Heart right ventricle (tissue), 16 donors: ENCODE data around the gene CADM1. TPM values are rescaled to one million over a fixed set of nuclear protein-coding genes. Genes with fewer than 3 reads are reported as not detected.

Experiments
- ATAC-seq, 8 donors: fragments of 200-7000 bp; cut with Tn5 transposase; one replicate each; pipeline ENCODE4 v1.9.1; 2020; ENCODE audit warnings: mild to moderate bottlenecking in 8 of 8, moderate library complexity in 8 of 8, moderate number of reproducible peaks in 1 of 8
- DNase-seq, 2 donors: peaks; one replicate each; pipeline ENCODE4 v3.0.0-alpha.2; 2020
- H3K27ac ChIP-seq, 10 donors: fragments of 200-600 bp; sonication (generic) in 2 of 10; one replicate each; pipeline versions ENCODE4 v1.5.0 to v1.8.0; 2020 to 2022; ENCODE audit warnings: mild to moderate bottlenecking in 3 of 10
- H3K27me3 ChIP-seq, 7 donors: fragments of 200-600 bp; one replicate each; pipeline ENCODE4 v1.8.0; 2021 to 2022; ENCODE audit warnings: mild to moderate bottlenecking in 2 of 7
- H3K36me3 ChIP-seq, 9 donors: fragments of 200-600 bp; sonication (generic) in 1 of 9; one replicate each; pipeline versions ENCODE4 v1.5.0 to v1.8.0; 2020 to 2022; ENCODE audit warnings: mild to moderate bottlenecking in 2 of 9
- H3K4me1 ChIP-seq, 9 donors: fragments of 200-600 bp; sonication (generic) in 1 of 9; one replicate each; pipeline versions ENCODE4 v1.5.0 to v1.8.0; 2020 to 2022; ENCODE audit warnings: mild to moderate bottlenecking in 4 of 9
- H3K4me3 ChIP-seq, 10 donors: fragments of 200-600 bp; sonication (generic) in 2 of 10; one replicate each; pipeline versions ENCODE4 v1.5.0 to v1.8.0; 2020 to 2022; ENCODE audit warnings: mild to moderate bottlenecking in 7 of 10, moderate library complexity in 2 of 10
- H3K9me3 ChIP-seq, 11 donors: fragments of 200-600 bp in 10 of 11; sonication (generic) in 2 of 11; one replicate each; pipeline versions ENCODE4 v1.5.0 to v1.8.0; 2013 to 2022; ENCODE audit warnings: mild to moderate bottlenecking in 2 of 11, control low read depth in 1 of 11, moderate library complexity in 1 of 11
- CTCF ChIP-seq, 9 donors: fragments of 200-600 bp; sonication (generic) in 2 of 9; IDR thresholded peaks; one replicate each; pipeline versions ENCODE4 v1.5.0 to v1.8.0; 2021 to 2022; ENCODE audit warnings: antibody characterized with exemption in 9 of 9, mild to moderate bottlenecking in 5 of 9, moderate library complexity in 1 of 9
- WGBS, 2 donors: extraction: QIAGEN DNeasy Blood & Tissue Kit; methylation state at CpG; one replicate each; pipeline ENCODE4 v1.1.7; 2013; ENCODE audit warnings: inconsistent platforms in 1 of 2; 5-methylcytosine and 5-hydroxymethylcytosine counted together
- intact Hi-C, 10 donors: fragments of 100-400 bp; cut with DNase I; formaldehyde crosslinking; loops; one replicate each; pipeline versions ENCODE4 v1.11.1 to v1.14.2; 2022
- polyA plus RNA-seq, 2 donors: library from polyadenylated mRNA; stranded (reverse); fragments of 200-250 nt; gene quantifications; one replicate each; pipeline ENCODE4 v1.2.3, GENCODE V29; 2013
- total RNA-seq, 10 donors: library from RNA; stranded (reverse); fragmentation: NEBNext Ultra II Directional in 3 of 10; extraction: Animal tissue kit (Norgen Biotek cat#: 25700) in 3 of 10; gene quantifications; one replicate each; pipeline versions ENCODE4 v1.2.1 to v1.2.4, GENCODE V29; 2021 to 2023
- donor health status: Arrhythmogenic right ventricular cardiomyopathy.
- donor health status: ischemic (EF 13 %, LVEDD 7.1; RV severe dilation, severe dysfunction).
- donor health status: healthy with polysubstance abuse.
- donor health status: DM: no; HTN: yes; CAD: no.
- donor health status: DM: no; HTN: no; CAD: no.
- donor health status: ischemic (EF 25% LVEDD 6.9; RV normal size, moderate dysfunction).
- donor health status: ischemic (EF 25% LVEDD 5.7; RV mildly dilated, moderate dysfunction).
- donor health status: healthy.
- donor health status: DM: yes; HTN: yes; CAD: no.
- donor health status: Ischemic cardiomyopathy.
- donor health status: ischemic (EF 35%, LVEDD 5.7; RV mildly dilated, moderate dysfunction).
- donor health status: nonischemic (EF 11% LVEDD 7.7; RV severe dilation, severe dysfunction).
- donor health status: DM: yes; HTN: yes; CAD: no.
- donor health status: PGD.
- donor health status: ischemic (EF 29% LVEDD 5.4; RV normal size, mild dysfunction).
- donor health status: nonischemic (EF 23%, LVEDD 6.1; RV moderate dilation, normal function).

CADM1 gene
- total and polyA plus RNA-seq, 12 donors: 10.2 to 83.0 (median 41.4) TPM

GRCh38 chr11:115279813-115280761 is 224.1 kb downstream of the CADM1 start:
- no peak overlapping the region for H3K4me3 ChIP-seq
- no peak for TF ChIP-seq CTCF (IDR thresholded peaks at IDR 0.05)
- no peak for DNase-seq
- no peak for ATAC-seq
- 70 to 77% methylated on average over 10 of the region's 10 CpGs for WGBS, 2 donors
- no peaks in the 10 kb centered on the region for H3K9me3 ChIP-seq
- H3K36me3 ChIP-seq: no peaks in the 10 kb centered on the region
- H3K27me3 ChIP-seq: no peaks in the 10 kb centered on the region
- intact Hi-C loops: no loop called here
- H3K27ac ChIP-seq: no peak overlapping the region
- H3K4me1 ChIP-seq: peaks cover 0 to 36% (median 4%) of the 10 kb centered on the region in 9 donors

GRCh38 chr11:115276799-115277198 is 227.4 kb downstream of the CADM1 start:
- ATAC-seq: no peak
- Histone ChIP-seq H3K36me3 (no peaks in the 10 kb centered on the region), H3K27me3 (no peaks in the 10 kb centered on the region), H3K9me3 (no peaks in the 10 kb centered on the region), H3K4me1 (peaks cover 0 to 16% (median 6%) of the 10 kb centered on the region in 9 donors), H3K27ac (no peak overlapping the region), H3K4me3 (no peak overlapping the region)
- DNase-seq: no peak
- 92 to 95% methylated on average over 8 of the region's 8 CpGs for WGBS, 2 donors
- intact Hi-C loops: no loop called here
- no peak for TF ChIP-seq CTCF (IDR thresholded peaks at IDR 0.05)

GRCh38 chr11:115276191-115276590 is 228.0 kb downstream of the CADM1 start:
- ATAC-seq (no peak), DNase-seq (no peak)
- Histone ChIP-seq H3K36me3 (no peaks in the 10 kb centered on the region), H3K4me3 (no peak overlapping the region), H3K9me3 (no peaks in the 10 kb centered on the region), H3K4me1 (peaks cover 0 to 12% (median under 1%) of the 10 kb centered on the region in 9 donors), H3K27me3 (no peaks in the 10 kb centered on the region), H3K27ac (no peak overlapping the region)
- WGBS, 2 donors: 75 to 81% methylated on average over 4 of the region's 4 CpGs
- TF ChIP-seq CTCF (IDR thresholded peaks at IDR 0.05): no peak
- intact Hi-C loops: no loop called here

- no peak for DNase-seq
- H3K27ac ChIP-seq: no peak overlapping the region
- H3K27me3 ChIP-seq: no peaks in the 10 kb centered on the region
- intact Hi-C loops: no loop called here
- no peak for TF ChIP-seq CTCF (IDR thresholded peaks at IDR 0.05)
- peaks cover 0 to 7% (median 0%) of the 10 kb centered on the region in 9 donors for H3K4me1 ChIP-seq
- no peak overlapping the region for H3K4me3 ChIP-seq
- 91 to 94% methylated on average over 11 of the region's 11 CpGs for whole genome bisulfite sequencing, 2 donors
- ATAC-seq: no peak
- no peaks in the 10 kb centered on the region for H3K9me3 ChIP-seq
- H3K36me3 ChIP-seq: no peaks in the 10 kb centered on the region
Measured at GRCh38 chr11:115275045-115275444, 229.2 kb downstream of the CADM1 start.
